IPS DF 6.9 (cell line): ENCODE data around the gene RIMS4.

Source experiments
- DNase-seq: peaks from one replicate; pipeline ENCODE4 v3.0.0-alpha.2; 2013; ENCODE audit warnings: low read depth, low spot score
- H3K27ac ChIP-seq: one replicate; pipeline ENCODE4 v1.5.1; 2013; ENCODE audit warnings: low read length, control low read depth
- H3K27me3 ChIP-seq: 2 replicates; pipeline ENCODE4 v1.6.1; 2013; ENCODE audit warnings: mild to moderate bottlenecking, low read length; ENCODE audit not compliant: control insufficient read depth, insufficient read depth
- H3K36me3 ChIP-seq: 2 replicates; pipeline ENCODE4 v1.6.1; 2013; ENCODE audit warnings: low read length; ENCODE audit not compliant: control insufficient read depth, insufficient read depth
- H3K4me1 ChIP-seq: 2 replicates; pipeline ENCODE4 v1.6.1; 2013; ENCODE audit warnings: low read length; ENCODE audit not compliant: control insufficient read depth, insufficient read depth
- H3K4me3 ChIP-seq: 2 replicates; pipeline ENCODE4 v1.5.1; 2013; ENCODE audit warnings: mild to moderate bottlenecking, low read length
- H3K9me3 ChIP-seq: 2 replicates; pipeline ENCODE4 v1.6.1; 2013; ENCODE audit warnings: low read length, inconsistent platforms; ENCODE audit not compliant: control insufficient read depth, insufficient read depth
- WGBS: extraction: QIAGEN DNeasy Blood & Tissue Kit; methylation state at CpG from one replicate; pipeline ENCODE4 v1.1.7; 2013; ENCODE audit warnings: mixed read lengths, missing lambda C conversion rate; ENCODE audit not compliant: insufficient read length, insufficient coverage; 5-methylcytosine and 5-hydroxymethylcytosine counted together

The RIMS4 gene

DNA sequence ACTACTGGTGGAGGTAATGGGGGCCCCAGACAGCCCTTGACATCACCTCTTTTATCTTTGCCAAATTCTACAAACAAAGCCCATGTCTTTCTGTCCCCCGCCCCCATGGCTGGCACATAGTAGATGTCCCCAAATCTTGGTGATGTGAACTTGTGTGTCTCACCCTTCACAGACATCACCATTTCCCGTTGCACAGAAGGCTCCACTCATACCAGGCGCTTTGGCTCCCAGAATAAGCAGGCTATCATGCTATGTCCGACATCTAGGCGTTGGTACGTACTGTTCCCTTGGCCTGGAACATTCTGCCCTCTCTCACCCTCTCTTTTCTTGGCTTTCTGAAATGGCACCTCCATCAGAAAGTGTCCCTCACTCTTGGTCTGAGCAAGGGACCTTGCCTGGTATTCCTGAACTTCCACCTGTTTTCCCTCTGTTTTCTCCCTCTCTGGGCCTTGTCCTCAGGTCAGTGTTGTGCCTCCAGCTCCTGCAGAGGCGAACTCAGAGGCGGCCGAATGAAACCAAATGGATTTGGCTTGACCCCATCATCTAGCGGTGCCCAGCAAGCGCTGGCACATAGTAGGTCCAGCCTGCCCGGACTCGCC, 96.1 kb downstream of the RIMS4 start:
- no peaks in the 10 kb centered on the region for H3K9me3 ChIP-seq
- no peak for DNase-seq
- H3K27me3 ChIP-seq: no peaks in the 10 kb centered on the region
- no peak overlapping the region for H3K4me3 ChIP-seq
- peaks cover 1% of the 10 kb centered on the region; the same call in 1 of the 2 replicates for H3K4me1 ChIP-seq
- no CpG with 5 or more reads among the region's 13 CpGs for WGBS
- H3K36me3 ChIP-seq: no peaks in the 10 kb centered on the region
- no peak overlapping the region for H3K27ac ChIP-seq

DNA sequence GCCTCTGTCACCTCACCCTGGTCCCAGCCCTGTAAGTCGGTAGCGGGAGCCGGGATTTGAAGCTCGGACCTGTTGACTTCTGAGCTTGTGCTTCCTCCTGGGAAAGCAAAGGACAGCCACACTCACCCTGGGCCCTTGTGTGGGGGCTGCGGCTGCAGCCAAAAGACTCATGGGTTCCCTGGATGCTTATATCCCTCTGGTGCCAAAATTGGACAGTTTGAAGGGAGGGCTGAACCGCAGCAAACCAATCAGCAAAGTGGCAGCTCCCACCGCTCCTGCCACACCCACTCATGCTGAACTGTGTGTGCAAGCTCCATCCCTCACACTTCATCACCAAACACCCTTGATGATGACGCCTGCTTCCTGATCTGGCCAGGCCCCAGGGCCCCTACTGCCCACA, 99.1 kb downstream of the RIMS4 start:
- no CpG with 5 or more reads among the region's 8 CpGs for WGBS
- Histone ChIP-seq H3K9me3 (no peaks in the 10 kb centered on the region), H3K27me3 (no peaks in the 10 kb centered on the region)

GRCh38 chr20:44709797-44710196, 100.5 kb downstream of the RIMS4 start:
- WGBS: no CpG with 5 or more reads among the region's 9 CpGs
- no peak overlapping the region for H3K27ac ChIP-seq
- H3K4me1 ChIP-seq: no peaks in the 10 kb centered on the region; the same call in 1 of the 2 replicates
- H3K36me3 ChIP-seq: no peaks in the 10 kb centered on the region
- no peaks in the 10 kb centered on the region for H3K27me3 ChIP-seq
- H3K9me3 ChIP-seq: no peaks in the 10 kb centered on the region
- DNase-seq: no peak
- no peak overlapping the region for H3K4me3 ChIP-seq

More for the DNA sequence above, 99.1 kb downstream of the RIMS4 start:
- Histone ChIP-seq H3K4me3 (no peak overlapping the region), H3K36me3 (no peaks in the 10 kb centered on the region), H3K27ac (no peak overlapping the region), H3K4me1 (no peaks in the 10 kb centered on the region; the same call in 1 of the 2 replicates)
- no peak for DNase-seq

GRCh38 chr20:44709380-44709779, 101.0 kb downstream of the RIMS4 start:
- DNase-seq: no peak
- Histone ChIP-seq H3K4me1 (no peaks in the 10 kb centered on the region), H3K9me3 (no peaks in the 10 kb centered on the region), H3K27ac (no peak overlapping the region), H3K4me3 (no peak overlapping the region), H3K36me3 (no peaks in the 10 kb centered on the region), H3K27me3 (no peaks in the 10 kb centered on the region)
- WGBS: no CpG with 5 or more reads among the region's 11 CpGs

DNA sequence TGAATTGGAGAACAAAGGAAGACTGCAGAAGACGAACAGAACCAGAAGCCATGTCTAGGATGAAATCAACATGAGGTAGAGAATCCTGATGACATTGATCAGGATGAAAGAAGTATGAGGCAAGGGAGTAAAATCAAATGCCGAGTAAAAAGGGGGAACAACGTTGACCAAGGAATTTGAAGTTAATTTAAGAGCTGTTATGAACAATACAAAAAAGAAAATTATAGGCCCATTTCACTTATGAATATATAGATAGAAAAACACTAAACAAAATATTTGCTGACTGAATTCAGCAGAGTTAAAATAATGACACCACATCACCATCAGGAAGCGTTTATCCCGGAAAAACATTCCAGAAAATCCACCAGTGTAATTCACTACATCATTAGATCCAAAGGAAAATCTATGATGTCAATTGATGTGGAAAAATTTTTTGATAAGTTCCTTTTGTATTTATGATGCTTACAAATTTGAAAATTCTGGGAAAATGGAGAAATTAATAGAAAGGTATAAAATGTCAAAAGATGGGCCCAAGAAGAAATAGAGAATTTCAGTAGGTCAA, 103.2 kb downstream of the RIMS4 start:
- Histone ChIP-seq H3K4me1 (no peaks in the 10 kb centered on the region), H3K9me3 (no peaks in the 10 kb centered on the region), H3K4me3 (no peak overlapping the region), H3K27ac (no peak overlapping the region), H3K27me3 (no peaks in the 10 kb centered on the region), H3K36me3 (no peaks in the 10 kb centered on the region)
- whole genome bisulfite sequencing: no CpG with 5 or more reads among the region's 5 CpGs
- no peak for DNase-seq

- Histone ChIP-seq H3K4me3 (no peak overlapping the region), H3K36me3 (no peaks in the 10 kb centered on the region), H3K4me1 (peaks cover 3% of the 10 kb centered on the region), H3K27ac (no peak overlapping the region), H3K27me3 (no peaks in the 10 kb centered on the region), H3K9me3 (no peaks in the 10 kb centered on the region)
- no peak for DNase-seq
- WGBS: no CpG with 5 or more reads among the region's 10 CpGs
Measured at GRCh38 chr20:44706301-44707017, 103.9 kb downstream of the RIMS4 start.

GRCh38 chr20:44705364-44706094, 104.8 kb downstream of the RIMS4 start:
- H3K27ac ChIP-seq: no peak overlapping the region
- H3K27me3 ChIP-seq: no peaks in the 10 kb centered on the region
- H3K4me1 ChIP-seq: peaks cover 8% of the 10 kb centered on the region
- no peaks in the 10 kb centered on the region for H3K36me3 ChIP-seq
- no peak overlapping the region for H3K4me3 ChIP-seq
- no peak for DNase-seq
- WGBS: 100% methylated on average over 1 of the region's 4 CpGs
- no peaks in the 10 kb centered on the region for H3K9me3 ChIP-seq

DNA sequence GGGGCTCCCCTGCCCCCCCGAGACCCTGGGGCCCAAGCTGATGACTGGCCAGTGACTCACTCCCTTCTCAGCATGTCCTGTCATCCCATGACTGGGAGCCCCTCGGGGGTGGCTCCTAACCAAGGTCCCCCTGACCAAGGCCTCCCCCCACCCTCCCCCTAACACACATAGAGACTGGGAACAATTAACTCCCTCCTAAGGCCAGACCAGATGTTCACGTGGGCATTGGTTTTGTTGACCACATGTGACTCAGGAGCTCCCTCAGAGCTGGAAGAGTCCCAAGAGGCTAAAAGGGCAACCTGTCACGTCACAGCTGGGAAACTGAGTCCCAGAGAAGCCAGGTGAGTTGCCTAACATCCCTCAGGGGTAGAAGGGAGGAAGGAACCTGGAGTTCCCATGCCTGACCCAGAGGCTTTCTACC, 105.8 kb downstream of the RIMS4 start:
- no peak overlapping the region for H3K4me3 ChIP-seq
- no peaks in the 10 kb centered on the region for H3K27me3 ChIP-seq
- no peaks in the 10 kb centered on the region for H3K36me3 ChIP-seq
- DNase-seq: no peak
- H3K9me3 ChIP-seq: no peaks in the 10 kb centered on the region
- WGBS: no CpG with 5 or more reads among the region's 4 CpGs
- H3K4me1 ChIP-seq: peaks cover 9% of the 10 kb centered on the region
- H3K27ac ChIP-seq: no peak overlapping the region

GRCh38 chr20:44703956-44704488, 106.3 kb downstream of the RIMS4 start:
- Histone ChIP-seq H3K27me3 (no peaks in the 10 kb centered on the region), H3K4me3 (no peak overlapping the region), H3K4me1 (peaks cover 9% of the 10 kb centered on the region), H3K9me3 (no peaks in the 10 kb centered on the region), H3K27ac (no peak overlapping the region), H3K36me3 (no peaks in the 10 kb centered on the region)
- no CpG with 5 or more reads among the region's 9 CpGs for WGBS
- DNase-seq: no peak

DNA sequence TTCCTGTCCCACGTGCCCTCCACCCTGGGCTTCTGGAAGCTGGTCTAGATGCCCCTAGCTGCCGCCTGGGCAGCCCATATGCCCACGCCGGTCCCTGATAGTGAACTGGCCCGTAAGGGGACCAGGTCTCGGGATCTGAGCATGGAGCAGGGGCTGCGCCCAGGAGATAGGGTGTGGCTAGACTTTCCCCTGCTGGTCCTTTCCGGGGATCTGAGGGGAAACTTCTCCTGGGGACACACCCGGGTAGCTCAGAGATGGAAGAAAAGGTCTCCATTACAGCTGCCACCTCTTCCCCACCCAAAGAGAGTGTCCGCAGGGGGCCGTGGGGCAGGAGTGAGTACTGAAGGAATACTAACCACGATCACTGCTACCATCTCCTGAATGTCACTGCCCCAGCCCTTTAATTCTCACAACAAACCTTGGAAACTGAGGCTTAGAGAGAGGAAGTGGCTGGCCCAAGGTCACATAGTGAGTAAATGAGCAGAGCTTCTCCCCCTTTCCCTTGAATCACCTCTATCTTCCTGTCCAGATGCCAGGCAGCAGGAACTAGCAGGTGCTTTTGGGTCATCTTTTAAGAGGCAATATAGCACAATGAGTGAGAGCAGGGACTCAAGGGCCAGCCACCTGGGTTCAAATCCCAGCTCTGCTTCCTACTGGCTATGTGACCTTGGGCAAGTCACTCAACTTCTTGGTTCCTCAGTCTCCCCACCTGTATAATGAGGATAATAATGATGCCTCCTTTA, 107.0 kb downstream of the RIMS4 start:
- Histone ChIP-seq H3K4me3 (no peak overlapping the region), H3K27ac (no peak overlapping the region), H3K4me1 (peaks cover 9% of the 10 kb centered on the region), H3K9me3 (no peaks in the 10 kb centered on the region), H3K27me3 (no peaks in the 10 kb centered on the region), H3K36me3 (no peaks in the 10 kb centered on the region)
- WGBS: no CpG with 5 or more reads among the region's 12 CpGs
- DNase-seq: no peak
